GM12874 (cell line): ENCODE measurements around the gene LMO1.

ENCODE experiments used
- TF ChIP-seq, protein P1 (sequence below): IDR thresholded peaks from 2 replicates; pipeline ENCODE4 v1.5.1; 2011; ENCODE audit warnings: low read depth, mild to moderate bottlenecking, control low read depth, low read length, moderate library complexity; ENCODE audit not compliant: insufficient read depth

Gene LMO1

GRCh38 chr11:8192016-8192895, 71.4 kb downstream of the LMO1 start:
- TF ChIP-seq, protein P1, sequence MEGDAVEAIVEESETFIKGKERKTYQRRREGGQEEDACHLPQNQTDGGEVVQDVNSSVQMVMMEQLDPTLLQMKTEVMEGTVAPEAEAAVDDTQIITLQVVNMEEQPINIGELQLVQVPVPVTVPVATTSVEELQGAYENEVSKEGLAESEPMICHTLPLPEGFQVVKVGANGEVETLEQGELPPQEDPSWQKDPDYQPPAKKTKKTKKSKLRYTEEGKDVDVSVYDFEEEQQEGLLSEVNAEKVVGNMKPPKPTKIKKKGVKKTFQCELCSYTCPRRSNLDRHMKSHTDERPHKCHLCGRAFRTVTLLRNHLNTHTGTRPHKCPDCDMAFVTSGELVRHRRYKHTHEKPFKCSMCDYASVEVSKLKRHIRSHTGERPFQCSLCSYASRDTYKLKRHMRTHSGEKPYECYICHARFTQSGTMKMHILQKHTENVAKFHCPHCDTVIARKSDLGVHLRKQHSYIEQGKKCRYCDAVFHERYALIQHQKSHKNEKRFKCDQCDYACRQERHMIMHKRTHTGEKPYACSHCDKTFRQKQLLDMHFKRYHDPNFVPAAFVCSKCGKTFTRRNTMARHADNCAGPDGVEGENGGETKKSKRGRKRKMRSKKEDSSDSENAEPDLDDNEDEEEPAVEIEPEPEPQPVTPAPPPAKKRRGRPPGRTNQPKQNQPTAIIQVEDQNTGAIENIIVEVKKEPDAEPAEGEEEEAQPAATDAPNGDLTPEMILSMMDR: peak; percentile 86

GRCh38 chr11:8190431-8190830, 73.2 kb downstream of the LMO1 start:
- TF ChIP-seq, protein P1: no peak

GRCh38 chr11:8186429-8186828, 77.2 kb downstream of the LMO1 start:
- TF ChIP-seq, protein P1: no peak

- TF ChIP-seq, protein P1: no peak
Observed at GRCh38 chr11:8183111-8183510, 80.6 kb downstream of the LMO1 start.

- TF ChIP-seq, protein P1: no peak
Observed at GRCh38 chr11:8180469-8180868, 83.2 kb downstream of the LMO1 start.

DNA sequence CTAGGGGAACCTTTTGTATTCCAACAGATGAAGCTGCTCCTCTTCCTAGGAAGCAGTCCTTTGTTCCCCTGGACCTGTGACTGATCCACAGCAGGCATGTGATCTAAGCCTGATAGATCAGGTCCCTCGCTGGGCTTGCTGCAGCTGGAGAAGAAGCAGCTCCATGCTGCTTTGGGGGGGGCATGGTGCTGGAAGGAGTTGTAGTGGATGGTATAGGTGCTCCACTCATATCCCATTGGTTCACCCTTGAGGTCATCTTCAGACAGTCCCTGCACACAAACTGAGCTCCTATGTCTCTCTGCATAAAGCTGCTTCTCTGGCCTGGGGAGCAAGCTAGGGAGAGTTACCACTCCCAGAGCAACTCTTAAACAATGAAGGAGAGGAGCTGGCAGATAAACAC, 85.4 kb downstream of the LMO1 start:
- TF ChIP-seq, protein P1: no peak

DNA sequence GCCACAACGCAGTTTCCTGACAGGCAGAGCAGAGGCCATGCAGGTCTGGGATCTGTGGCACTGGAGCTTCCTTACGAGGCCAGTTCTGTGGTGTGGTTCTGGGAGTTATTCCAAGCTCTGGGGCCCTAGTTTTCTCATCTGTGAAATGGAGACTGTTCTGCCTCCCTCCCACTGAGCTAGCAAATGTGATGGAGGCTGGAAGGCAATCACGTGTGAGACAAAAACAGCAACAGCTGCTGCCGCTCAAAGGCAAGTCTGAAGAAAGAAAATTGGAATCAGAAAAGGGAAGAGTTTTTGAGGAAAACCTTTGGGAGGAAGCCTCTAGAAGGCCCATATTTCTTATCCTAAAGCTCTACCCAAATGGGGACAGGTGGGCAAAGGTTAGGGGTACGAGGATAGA, 86.5 kb downstream of the LMO1 start:
- TF ChIP-seq, protein P1: no peak
